KMS-11 (cell line): ENCODE data around the gene TGM6.

Experiments
- H2AFZ ChIP-seq: fragments of 200-600 bp; sonication (generic); 2 replicates; pipeline ENCODE4 v1.6.1; 2016; ENCODE audit warnings: antibody characterized with exemption, mixed run types, low read depth
- H3K27ac ChIP-seq: fragments of 200-600 bp; sonication (generic); 2 replicates; pipeline ENCODE4 v1.6.1; 2016; ENCODE audit warnings: mild to moderate bottlenecking, mixed run types
- H3K27me3 ChIP-seq: fragments of 200-600 bp; sonication (generic); 2 replicates; pipeline ENCODE4 v1.6.1; 2017; ENCODE audit warnings: mild to moderate bottlenecking, low read depth, mixed run types, moderate library complexity; ENCODE audit not compliant: insufficient read depth
- H3K36me3 ChIP-seq: fragments of 200-600 bp; sonication (generic); 2 replicates; pipeline ENCODE4 v1.6.1; 2017; ENCODE audit warnings: mild to moderate bottlenecking, mixed run types; ENCODE audit not compliant: insufficient read depth
- H3K4me1 ChIP-seq: fragments of 200-600 bp; sonication (generic); 2 replicates; pipeline ENCODE4 v1.6.1; 2016; ENCODE audit warnings: mild to moderate bottlenecking, low read depth, mixed run types; ENCODE audit not compliant: poor library complexity, severe bottlenecking
- H3K4me2 ChIP-seq: fragments of 200-600 bp; sonication (generic); 2 replicates; pipeline ENCODE4 v1.7.0; 2016; ENCODE audit warnings: mild to moderate bottlenecking, mixed run types
- H3K4me3 ChIP-seq: fragments of 200-600 bp; sonication (generic); IDR thresholded peaks from 2 replicates; pipeline ENCODE4 v1.6.1; 2017; ENCODE audit warnings: low read depth, low read length, mixed read lengths; ENCODE audit not compliant: insufficient read depth
- H3K79me2 ChIP-seq: fragments of 200-600 bp; sonication (generic); 2 replicates; pipeline ENCODE4 v1.6.1; 2016; ENCODE audit warnings: low read depth, mixed run types; ENCODE audit not compliant: insufficient read depth
- H3K9ac ChIP-seq: fragments of 200-600 bp; sonication (generic); 2 replicates; pipeline ENCODE4 v1.6.1; 2016; ENCODE audit warnings: mild to moderate bottlenecking, mixed run types
- H4K20me1 ChIP-seq: fragments of 200-600 bp; sonication (generic); 2 replicates; pipeline ENCODE4 v1.6.1; 2016; ENCODE audit warnings: mild to moderate bottlenecking, mixed run types; ENCODE audit not compliant: insufficient read depth
- TF ChIP-seq, protein P1 (sequence below): fragments of 200-600 bp; sonication (generic); conservative IDR thresholded peaks from 2 replicates; pipeline ENCODE4 v1.6.1; 2017; ENCODE audit warnings: low read depth, mild to moderate bottlenecking, antibody characterized with exemption, low read length, moderate library complexity, mixed read lengths

Gene TGM6

DNA sequence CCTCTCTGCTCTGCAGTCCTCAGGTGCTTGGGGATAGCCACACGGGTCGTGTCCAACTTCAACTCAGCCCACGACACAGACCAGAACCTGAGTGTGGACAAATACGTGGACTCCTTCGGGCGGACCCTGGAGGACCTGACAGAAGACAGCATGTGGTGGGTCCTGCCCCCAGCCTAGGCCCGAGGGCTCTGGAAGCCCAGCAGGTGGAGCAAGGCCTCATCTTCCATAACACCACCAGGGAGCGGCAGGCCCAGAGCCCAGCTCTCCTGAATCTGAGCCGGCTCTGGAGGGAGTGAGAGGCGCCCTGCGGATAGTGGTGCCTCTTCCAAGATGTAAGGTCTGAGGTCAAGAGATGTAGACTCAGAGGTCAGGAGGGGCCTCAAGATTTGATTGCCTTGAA, 19.6 kb downstream of the TGM6 start:
- Histone ChIP-seq H3K9ac (no peak overlapping the region), H3K4me3 (no peak overlapping the region), H4K20me1 (no peaks in the 10 kb centered on the region), H3K27me3 (no peaks in the 10 kb centered on the region), H3K4me2 (no peak overlapping the region), H3K4me1 (no peaks in the 10 kb centered on the region), H3K79me2 (no peaks in the 10 kb centered on the region), H3K27ac (no peak overlapping the region), H3K36me3 (no peaks in the 10 kb centered on the region), H2AFZ (no peak overlapping the region)
- TF ChIP-seq, protein P1, sequence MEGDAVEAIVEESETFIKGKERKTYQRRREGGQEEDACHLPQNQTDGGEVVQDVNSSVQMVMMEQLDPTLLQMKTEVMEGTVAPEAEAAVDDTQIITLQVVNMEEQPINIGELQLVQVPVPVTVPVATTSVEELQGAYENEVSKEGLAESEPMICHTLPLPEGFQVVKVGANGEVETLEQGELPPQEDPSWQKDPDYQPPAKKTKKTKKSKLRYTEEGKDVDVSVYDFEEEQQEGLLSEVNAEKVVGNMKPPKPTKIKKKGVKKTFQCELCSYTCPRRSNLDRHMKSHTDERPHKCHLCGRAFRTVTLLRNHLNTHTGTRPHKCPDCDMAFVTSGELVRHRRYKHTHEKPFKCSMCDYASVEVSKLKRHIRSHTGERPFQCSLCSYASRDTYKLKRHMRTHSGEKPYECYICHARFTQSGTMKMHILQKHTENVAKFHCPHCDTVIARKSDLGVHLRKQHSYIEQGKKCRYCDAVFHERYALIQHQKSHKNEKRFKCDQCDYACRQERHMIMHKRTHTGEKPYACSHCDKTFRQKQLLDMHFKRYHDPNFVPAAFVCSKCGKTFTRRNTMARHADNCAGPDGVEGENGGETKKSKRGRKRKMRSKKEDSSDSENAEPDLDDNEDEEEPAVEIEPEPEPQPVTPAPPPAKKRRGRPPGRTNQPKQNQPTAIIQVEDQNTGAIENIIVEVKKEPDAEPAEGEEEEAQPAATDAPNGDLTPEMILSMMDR, result no peak

- Histone ChIP-seq H3K4me1 (no peaks in the 10 kb centered on the region), H2AFZ (no peak overlapping the region), H4K20me1 (no peaks in the 10 kb centered on the region), H3K4me3 (no peak overlapping the region), H3K4me2 (no peak overlapping the region), H3K27me3 (no peaks in the 10 kb centered on the region), H3K79me2 (no peaks in the 10 kb centered on the region), H3K9ac (no peak overlapping the region), H3K36me3 (no peaks in the 10 kb centered on the region), H3K27ac (no peak overlapping the region)
- TF ChIP-seq, protein P1, result no peak
Observed at GRCh38 chr20:2401527-2401926, 20.8 kb downstream of the TGM6 start.

- no peak overlapping the region for H3K4me2 ChIP-seq
- H3K4me1 ChIP-seq, result no peaks in the 10 kb centered on the region
- H3K79me2 ChIP-seq, result no peaks in the 10 kb centered on the region
- no peak overlapping the region for H2AFZ ChIP-seq
- TF ChIP-seq, protein P1, result 0 out of 2 replicates have a peak, but pooled peaks have one; percentile 29
- no peak overlapping the region for H3K9ac ChIP-seq
- H4K20me1 ChIP-seq, result no peaks in the 10 kb centered on the region
- no peak overlapping the region for H3K27ac ChIP-seq
- H3K4me3 ChIP-seq, result no peak overlapping the region
- H3K36me3 ChIP-seq, result no peaks in the 10 kb centered on the region
- H3K27me3 ChIP-seq, result no peaks in the 10 kb centered on the region
Observed at GRCh38 chr20:2402271-2402980, 21.7 kb downstream of the TGM6 start.

DNA sequence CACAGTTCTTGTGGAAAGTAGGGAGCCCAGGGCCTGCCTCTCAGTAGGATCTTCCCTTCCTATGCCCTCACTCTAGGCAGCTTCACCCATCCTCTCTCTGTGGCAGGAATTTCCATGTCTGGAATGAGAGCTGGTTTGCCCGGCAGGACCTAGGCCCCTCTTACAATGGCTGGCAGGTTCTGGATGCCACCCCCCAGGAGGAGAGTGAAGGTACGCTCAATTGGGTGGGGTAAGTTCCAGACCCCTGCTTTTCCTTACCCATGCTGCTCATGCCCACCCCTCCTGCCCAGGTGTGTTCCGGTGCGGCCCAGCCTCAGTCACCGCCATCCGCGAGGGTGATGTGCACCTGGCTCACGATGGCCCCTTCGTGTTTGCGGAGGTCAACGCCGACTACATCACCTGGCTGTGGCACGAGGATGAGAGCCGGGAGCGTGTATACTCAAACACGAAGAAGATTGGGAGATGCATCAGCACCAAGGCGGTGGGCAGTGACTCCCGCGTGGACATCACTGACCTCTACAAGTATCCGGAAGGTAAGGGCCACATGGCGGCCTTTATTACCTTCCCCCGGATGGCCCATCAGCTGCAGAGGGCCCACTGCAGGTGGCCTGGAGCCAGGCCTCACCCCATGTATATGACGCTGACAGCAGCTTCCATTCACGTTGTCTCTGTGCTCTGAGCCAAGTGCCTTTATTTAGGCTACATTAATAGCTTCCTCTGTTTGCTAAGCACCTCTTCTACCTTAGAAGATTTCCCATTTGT, 22.8 kb downstream of the TGM6 start:
- Histone ChIP-seq H3K79me2 (no peaks in the 10 kb centered on the region), H3K4me2 (no peak overlapping the region), H3K9ac (no peak overlapping the region), H3K4me1 (no peaks in the 10 kb centered on the region), H4K20me1 (no peaks in the 10 kb centered on the region), H3K36me3 (no peaks in the 10 kb centered on the region), H2AFZ (no peak overlapping the region), H3K27me3 (no peaks in the 10 kb centered on the region), H3K4me3 (no peak overlapping the region), H3K27ac (no peak overlapping the region)
- TF ChIP-seq, protein P1, result no peak
